MM.1S (cell line): ENCODE data around the gene ESPN.

Experiments
- DNase-seq: peaks from one replicate; pipeline ENCODE4 v3.0.0-alpha.2; 2015
- H2AFZ ChIP-seq: fragments of 300-600 bp; sonication (generic); 2 replicates; pipeline ENCODE4 v1.6.0; 2016; ENCODE audit warnings: antibody characterized with exemption, low read length
- H3F3A ChIP-seq: fragments of 300-600 bp; sonication (generic); 2 replicates; pipeline ENCODE4 v1.6.1; 2016; ENCODE audit warnings: mild to moderate bottlenecking, antibody characterized with exemption, low read length, moderate library complexity, mixed read lengths; ENCODE audit not compliant: insufficient read depth
- H3K27ac ChIP-seq: fragments of 300-600 bp; sonication (generic); 2 replicates; pipeline ENCODE4 v1.5.1; 2016; ENCODE audit warnings: mild to moderate bottlenecking, low read length
- H3K27me3 ChIP-seq: fragments of 300-600 bp; sonication (generic); replicated peaks from 2 replicates; pipeline ENCODE4 v1.6.0; 2016; ENCODE audit warnings: low read length; ENCODE audit not compliant: insufficient read depth
- H3K36me3 ChIP-seq: fragments of 300-600 bp; sonication (generic); replicated peaks from 2 replicates; pipeline ENCODE4 v1.6.1; 2016; ENCODE audit warnings: mild to moderate bottlenecking, low read length, mixed read lengths; ENCODE audit not compliant: insufficient read depth
- H3K4me1 ChIP-seq: fragments of 300-600 bp; sonication (generic); 2 replicates; pipeline ENCODE4 v1.6.1; 2016; ENCODE audit warnings: low read length, mixed read lengths
- H3K4me2 ChIP-seq: fragments of 300-600 bp; sonication (generic); 2 replicates; pipeline ENCODE4 v1.6.0; 2016; ENCODE audit warnings: low read depth, low read length
- H3K4me3 ChIP-seq: fragments of 300-600 bp; sonication (generic); 2 replicates; pipeline ENCODE4 v1.5.1; 2016; ENCODE audit warnings: low read length, mixed read lengths
- H3K79me2 ChIP-seq: fragments of 300-600 bp; sonication (generic); 2 replicates; pipeline ENCODE4 v1.6.1; 2016; ENCODE audit warnings: mixed run types, low read length, mixed read lengths
- H3K9ac ChIP-seq: fragments of 300-600 bp; sonication (generic); 2 replicates; pipeline ENCODE4 v1.6.1; 2016; ENCODE audit warnings: low read length, mixed read lengths
- H3K9me2 ChIP-seq: fragments of 300-600 bp; sonication (generic); replicated peaks from 2 replicates; pipeline ENCODE4 v1.6.1; 2016; ENCODE audit warnings: mild to moderate bottlenecking, low read length, mixed read lengths; ENCODE audit not compliant: insufficient read depth
- H3K9me3 ChIP-seq: fragments of 300-600 bp; sonication (generic); replicated peaks from 2 replicates; pipeline ENCODE4 v1.6.1; 2016; ENCODE audit warnings: mild to moderate bottlenecking, low read length, mixed read lengths; ENCODE audit not compliant: insufficient read depth
- H4K20me1 ChIP-seq: fragments of 300-600 bp; sonication (generic); 2 replicates; pipeline ENCODE4 v1.6.1; 2016; ENCODE audit warnings: mild to moderate bottlenecking, low read length, moderate library complexity, mixed read lengths; ENCODE audit not compliant: insufficient read depth
- CTCF ChIP-seq: fragments of 300-600 bp; sonication (generic); IDR thresholded peaks from 2 replicates; pipeline ENCODE4 v1.5.1; 2016; ENCODE audit warnings: antibody characterized with exemption, low read length, mixed read lengths
- EZH2 ChIP-seq: fragments of 300-600 bp; sonication (generic); optimal IDR thresholded peaks from 2 replicates; pipeline ENCODE3; 2017; ENCODE audit warnings: low read depth, mild to moderate bottlenecking, antibody characterized with exemption, low read length, mixed read lengths
- EZH2phosphoT487 ChIP-seq: fragments of 300-600 bp; sonication (generic); IDR thresholded peaks from 2 replicates; pipeline ENCODE4 v1.6.1; 2018; ENCODE audit warnings: antibody characterized with exemption, low read length

ESPN gene

GRCh38 chr1:6421266-6421665 is 3.3 kb upstream of the ESPN start:
- Histone ChIP-seq H2AFZ (no peak overlapping the region), H3K27ac (no peak overlapping the region), H3F3A (no peaks in the 10 kb centered on the region), H4K20me1 (no peaks in the 10 kb centered on the region; the same call in 1 of the 2 replicates), H3K79me2 (no peaks in the 10 kb centered on the region), H3K4me1 (no peaks in the 10 kb centered on the region), H3K9me2 (no peaks in the 10 kb centered on the region), H3K9me3 (no peaks in the 10 kb centered on the region), H3K36me3 (no peaks in the 10 kb centered on the region), H3K4me2 (no peak overlapping the region), H3K4me3 (no peak overlapping the region), H3K9ac (no peak overlapping the region), H3K27me3 (peaks cover 94% of the 10 kb centered on the region)
- TF ChIP-seq EZH2 (no peak), CTCF (no peak), EZH2phosphoT487 (no peak)
- DNase-seq = no peak

- Histone ChIP-seq H3F3A (no peaks in the 10 kb centered on the region), H3K4me1 (no peaks in the 10 kb centered on the region), H3K79me2 (no peaks in the 10 kb centered on the region), H4K20me1 (no peaks in the 10 kb centered on the region; the same call in 1 of the 2 replicates), H3K9me2 (no peaks in the 10 kb centered on the region), H3K4me3 (no peak overlapping the region), H3K27me3 (peaks cover 94% of the 10 kb centered on the region), H3K4me2 (peak overlapping the region; percentile 8; the same call in 1 of the 2 replicates), H3K36me3 (no peaks in the 10 kb centered on the region), H3K9ac (no peak overlapping the region), H2AFZ (no peak overlapping the region), H3K27ac (no peak overlapping the region), H3K9me3 (no peaks in the 10 kb centered on the region)
- DNase-seq = peak; percentile 54
- TF ChIP-seq EZH2phosphoT487 (no peak), CTCF (peak; percentile 83)
These were observed 1.1 kb upstream of the ESPN start for GRCh38 chr1:6423321-6423999.

DNA sequence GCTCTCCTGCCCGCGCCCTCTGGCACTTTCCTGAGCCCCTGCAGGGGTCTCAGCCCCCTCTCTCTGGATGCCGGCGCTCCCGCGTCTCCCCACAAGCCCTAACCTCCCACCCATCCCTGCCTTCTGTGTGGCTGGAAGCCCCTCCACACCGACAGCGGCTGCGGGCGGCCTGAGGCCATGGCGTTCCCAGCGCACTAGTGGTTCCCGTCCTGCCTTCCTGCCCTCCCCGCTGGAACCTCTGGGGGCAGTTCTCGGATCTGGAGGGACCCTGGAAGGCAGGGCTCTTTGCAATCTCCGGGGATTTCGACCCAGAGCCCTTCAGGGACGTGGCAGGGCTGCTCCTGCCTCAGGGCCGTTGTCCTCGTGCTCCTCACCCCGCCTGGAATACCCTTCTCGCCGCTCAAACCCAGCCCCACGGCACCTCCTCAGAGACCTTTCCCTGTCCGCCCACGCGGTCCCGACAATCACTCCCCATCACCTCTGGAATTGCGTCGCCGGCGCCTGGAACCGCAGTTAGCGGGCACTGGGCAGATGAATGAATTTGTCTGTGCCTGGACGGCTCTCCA is 493 bp upstream of the ESPN start:
- Histone ChIP-seq H3K79me2 (no peaks in the 10 kb centered on the region), H3K9me3 (no peaks in the 10 kb centered on the region), H3K4me1 (no peaks in the 10 kb centered on the region), H3K9me2 (no peaks in the 10 kb centered on the region), H3F3A (no peaks in the 10 kb centered on the region), H3K4me3 (no peak overlapping the region), H3K36me3 (no peaks in the 10 kb centered on the region), H3K4me2 (peak overlapping the region; percentile 8; the same call in 1 of the 2 replicates), H3K27me3 (peaks cover 91% of the 10 kb centered on the region), H2AFZ (no peak overlapping the region), H4K20me1 (no peaks in the 10 kb centered on the region; the same call in 1 of the 2 replicates), H3K9ac (no peak overlapping the region), H3K27ac (no peak overlapping the region)
- no peak for TF ChIP-seq EZH2phosphoT487
- no peak for TF ChIP-seq EZH2
- no peak for DNase-seq

GRCh38 chr1:6425658-6426057 is 1.1 kb downstream of the ESPN start:
- H3K9ac ChIP-seq = no peak overlapping the region
- no peak overlapping the region for H3K4me3 ChIP-seq
- no peak for TF ChIP-seq EZH2phosphoT487
- no peak for TF ChIP-seq CTCF
- TF ChIP-seq EZH2 = no peak
- DNase-seq = no peak
- no peaks in the 10 kb centered on the region for H3K9me2 ChIP-seq
- H3K27me3 ChIP-seq = peaks cover 90% of the 10 kb centered on the region
- no peaks in the 10 kb centered on the region for H3F3A ChIP-seq
- H2AFZ ChIP-seq = no peak overlapping the region
- no peaks in the 10 kb centered on the region; the same call in 1 of the 2 replicates for H4K20me1 ChIP-seq
- no peaks in the 10 kb centered on the region for H3K4me1 ChIP-seq
- H3K9me3 ChIP-seq = no peaks in the 10 kb centered on the region
- H3K4me2 ChIP-seq = no peak overlapping the region
- no peak overlapping the region for H3K27ac ChIP-seq
- H3K79me2 ChIP-seq = no peaks in the 10 kb centered on the region
- no peaks in the 10 kb centered on the region for H3K36me3 ChIP-seq
